Activated B cell treated with CpG ODN at 0.5 μM for 24 hours (primary cell): ENCODE data around the gene ZER1. TPM values are rescaled to one million over a fixed set of nuclear protein-coding genes. Genes with fewer than 3 reads are reported as not detected.
"Not testable (repeated sequence)": the region's sequence is repeated elsewhere in the genome, so short reads cannot be mapped to it uniquely, and the experiment has no call there.

ENCODE experiments used
- ATAC-seq: fragments of 200-7000 bp; cut with Tn5 transposase; one replicate; pipeline ENCODE4 v1.10.0; 2021; ENCODE audit warnings: low read depth, mild to moderate bottlenecking, moderate library complexity
- CTCF ChIA-PET: fragments of 350-600 bp; sonication (Branson Sonifier 250); formaldehyde crosslinking; loops from one replicate; lab custom pipeline; 2021; ENCODE audit warnings: antibody characterized with exemption; lab: Charles Lee
- POLR2A ChIA-PET: fragments of 350-600 bp; sonication (Branson Sonifier 250); formaldehyde crosslinking; loops from one replicate; lab custom pipeline; 2021; ENCODE audit warnings: antibody characterized with exemption; lab: Charles Lee
- DNase-seq: peaks from one replicate; pipeline ENCODE4 v3.0.0; 2022
- H3K27ac Mint-ChIP-seq: one replicate; pipeline ENCODE4 v1.8.0; 2020; ENCODE audit warnings: mixed read lengths
- H3K27me3 Mint-ChIP-seq: one replicate; pipeline ENCODE4 v1.8.0; 2021; ENCODE audit warnings: mixed read lengths
- H3K36me3 Mint-ChIP-seq: one replicate; pipeline ENCODE4 v1.8.0; 2021; ENCODE audit warnings: low read depth, mixed read lengths
- H3K4me1 Mint-ChIP-seq: one replicate; pipeline ENCODE4 v1.8.0; 2021; ENCODE audit warnings: mixed read lengths
- H3K4me3 Mint-ChIP-seq: one replicate; pipeline ENCODE4 v1.8.0; 2020; ENCODE audit warnings: mild to moderate bottlenecking, mixed read lengths
- H3K9me3 Mint-ChIP-seq: one replicate; pipeline ENCODE4 v1.8.0; 2020; ENCODE audit warnings: mixed read lengths
- intact Hi-C: fragments of 100-400 bp; cut with micrococcal nuclease; formaldehyde crosslinking; loops from one replicate; pipeline ENCODE4 v1.15.1; 2024
- total RNA-seq: library from RNA; stranded (reverse); gene quantifications from 2 replicates; pipeline ENCODE4 v1.2.3, GENCODE V29; 2022
- TF ChIP-seq, protein P1 (sequence below): fragments of 200-600 bp; IDR thresholded peaks from one replicate; pipeline ENCODE4 v1.8.0; 2022; ENCODE audit warnings: antibody characterized with exemption, mild to moderate bottlenecking

Gene ZER1
- total RNA-seq, 1 donor from 2014 or later = 26.0 TPM

DNA sequence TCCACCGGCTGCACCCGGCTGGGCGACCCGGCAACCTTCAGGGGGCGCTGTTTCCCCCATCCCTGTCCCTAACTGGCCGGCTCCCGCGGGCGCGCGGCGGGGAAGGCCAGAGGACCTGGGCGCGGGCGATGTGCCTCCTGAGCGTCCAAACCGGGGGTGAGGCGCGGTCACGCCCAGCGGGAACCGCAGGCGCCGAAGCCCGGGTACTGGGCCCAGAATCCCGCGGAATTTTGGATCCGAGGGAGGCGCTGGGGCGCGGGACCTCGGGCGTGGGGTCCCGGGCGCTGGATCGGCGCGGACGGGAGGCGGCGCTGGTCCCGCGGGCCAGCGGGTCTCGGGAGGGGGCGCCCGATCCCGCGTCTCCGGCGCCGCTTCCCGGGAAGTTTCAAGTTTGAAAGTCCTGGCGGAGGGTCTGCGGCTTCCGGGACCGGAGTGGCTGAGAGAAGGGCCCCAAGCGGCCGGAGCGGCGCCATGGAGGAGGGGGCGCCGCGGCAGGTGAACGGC lies 69.2 kb downstream of the ZER1 start, which contains the start of gene PKN3:
Gene PKN3, plus strand, starts transcription at position 59 of the 504 bp plus-strand sequence. Its CDS starts 413 bp downstream, at position 472.
- DNase-seq (peak; percentile 91), ATAC-seq (peak; percentile 85)
- peaks cover 3% of the 10 kb centered on the region for H3K36me3 Mint-ChIP-seq
- TF ChIP-seq, protein P1, sequence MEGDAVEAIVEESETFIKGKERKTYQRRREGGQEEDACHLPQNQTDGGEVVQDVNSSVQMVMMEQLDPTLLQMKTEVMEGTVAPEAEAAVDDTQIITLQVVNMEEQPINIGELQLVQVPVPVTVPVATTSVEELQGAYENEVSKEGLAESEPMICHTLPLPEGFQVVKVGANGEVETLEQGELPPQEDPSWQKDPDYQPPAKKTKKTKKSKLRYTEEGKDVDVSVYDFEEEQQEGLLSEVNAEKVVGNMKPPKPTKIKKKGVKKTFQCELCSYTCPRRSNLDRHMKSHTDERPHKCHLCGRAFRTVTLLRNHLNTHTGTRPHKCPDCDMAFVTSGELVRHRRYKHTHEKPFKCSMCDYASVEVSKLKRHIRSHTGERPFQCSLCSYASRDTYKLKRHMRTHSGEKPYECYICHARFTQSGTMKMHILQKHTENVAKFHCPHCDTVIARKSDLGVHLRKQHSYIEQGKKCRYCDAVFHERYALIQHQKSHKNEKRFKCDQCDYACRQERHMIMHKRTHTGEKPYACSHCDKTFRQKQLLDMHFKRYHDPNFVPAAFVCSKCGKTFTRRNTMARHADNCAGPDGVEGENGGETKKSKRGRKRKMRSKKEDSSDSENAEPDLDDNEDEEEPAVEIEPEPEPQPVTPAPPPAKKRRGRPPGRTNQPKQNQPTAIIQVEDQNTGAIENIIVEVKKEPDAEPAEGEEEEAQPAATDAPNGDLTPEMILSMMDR = peak; percentile 57
- peaks cover 13% of the 10 kb centered on the region for H3K4me1 Mint-ChIP-seq
- no peaks in the 10 kb centered on the region for H3K27me3 Mint-ChIP-seq
- ChIA-PET CTCF (interaction anchor here (0.6 to 1.6 kb wide), 12 partner anchors 9 to 226 kb away, joined by 3 to 7 read pairs (median 4); partner anchors contain the start of gene ENDOG), POLR2A (interaction anchor here (0.6 to 3.4 kb wide), 6 partner anchors 9 to 69 kb away, joined by 3 to 16 read pairs (median 5); partner anchors contain the start of genes SET and ZDHHC12)
- intact Hi-C loops = loop anchor here (1.0 to 10.0 kb wide), 7 partner anchors 13 to 242 kb away; partner anchors contain the start of genes DOLK, DYNC2I2, ENDOG and NUP188
- H3K4me3 Mint-ChIP-seq = peak within 1 kb of the TSS; percentile 85
- H3K9me3 Mint-ChIP-seq = no peaks in the 10 kb centered on the region
- H3K27ac Mint-ChIP-seq = peak within 1 kb of the TSS; percentile 24

- intact Hi-C loops = loop anchor here (5.0 to 10.0 kb wide), 2 partner anchors 116 to 243 kb away; partner anchors contain the start of genes DOLK, ENDOG and NUP188
- CTCF ChIA-PET = interaction anchor here (1.1 to 1.6 kb wide), 4 partner anchors 17 to 117 kb away, joined by 4 to 6 read pairs (median 5); partner anchors contain the start of gene ENDOG
- POLR2A ChIA-PET = interaction anchor here (1.3 to 3.4 kb wide), 3 partner anchors 11 to 23 kb away, joined by 5 to 16 read pairs (median 6); partner anchors contain the start of genes SET and ZDHHC12
- Mint-ChIP-seq H3K36me3 (peaks cover 13% of the 10 kb centered on the region), H3K4me1 (peaks cover 15% of the 10 kb centered on the region), H3K27me3 (no peaks in the 10 kb centered on the region), H3K9me3 (no peaks in the 10 kb centered on the region), H3K4me3 (peak overlapping the region; percentile 85), H3K27ac (no peak overlapping the region)
- TF ChIP-seq, protein P1 = no peak
- ATAC-seq (no peak), DNase-seq (no peak)
Measured at GRCh38 chr9:128701227-128701854, 70.4 kb downstream of the ZER1 start.

DNA sequence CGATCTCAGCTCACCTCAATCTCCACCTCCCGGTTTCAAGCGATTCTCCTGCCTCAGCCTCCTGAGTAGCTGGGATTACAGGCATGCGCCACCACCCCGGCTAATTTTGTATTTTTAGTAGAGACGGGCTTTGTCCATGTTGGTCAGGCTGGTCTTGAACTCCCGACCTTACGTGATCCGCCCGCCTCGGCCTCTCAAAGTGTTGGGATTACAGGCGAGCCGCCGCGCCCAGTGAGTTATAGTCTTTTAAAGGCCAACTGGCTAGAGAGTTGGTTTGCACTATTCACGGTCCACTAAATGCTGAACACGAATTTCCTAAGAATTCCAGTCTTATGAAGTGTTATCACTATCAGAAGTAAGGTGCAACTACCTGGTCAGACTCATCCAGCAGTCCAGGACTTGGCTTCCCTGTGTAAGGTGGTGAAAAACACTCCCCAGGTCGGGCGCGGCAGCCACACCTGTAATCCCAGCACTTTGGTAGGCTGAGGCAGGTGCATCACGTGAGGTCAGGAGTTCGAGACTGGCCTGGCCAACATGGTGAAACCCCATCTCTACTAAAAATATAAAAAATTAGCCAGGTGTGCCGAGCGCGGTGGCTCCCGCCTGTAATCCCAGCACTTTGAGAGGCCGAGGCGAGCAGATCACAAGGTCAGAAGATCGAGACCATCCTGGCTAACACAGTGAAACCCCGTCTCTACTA lies 72.5 kb downstream of the ZER1 start:
- H3K27ac Mint-ChIP-seq, H3K27me3 Mint-ChIP-seq, DNase-seq, H3K9me3 Mint-ChIP-seq, H3K4me3 Mint-ChIP-seq, ATAC-seq, intact Hi-C loops: not testable (repeated sequence)
- peaks cover 29% of the 10 kb centered on the region for H3K4me1 Mint-ChIP-seq
- H3K36me3 Mint-ChIP-seq = peaks cover 32% of the 10 kb centered on the region
- ChIA-PET POLR2A (interaction anchor here (1.8 to 3.4 kb wide), 2 partner anchors 9 to 25 kb away, joined by 6 to 16 read pairs; partner anchors contain the start of genes SET and ZDHHC12), CTCF (interaction anchor here (1.2 kb wide), 1 partner anchor 119 kb away, joined by 3 read pairs; the partner anchor contains the start of gene ENDOG)

- H3K9me3 Mint-ChIP-seq = no peaks in the 10 kb centered on the region
- H3K36me3 Mint-ChIP-seq = peaks cover 51% of the 10 kb centered on the region
- peaks cover 41% of the 10 kb centered on the region for H3K4me1 Mint-ChIP-seq
- H3K4me3 Mint-ChIP-seq = no peak overlapping the region
- H3K27me3 Mint-ChIP-seq = no peaks in the 10 kb centered on the region
- ATAC-seq (no peak), DNase-seq (no peak)
- CTCF ChIA-PET = interaction anchor here (0.8 kb wide), 1 partner anchor 12 kb away, joined by 4 read pairs; no protein-coding TSS in a partner anchor
- intact Hi-C loops = no loop called here
- POLR2A ChIA-PET = interaction anchor here (0.5 to 3.1 kb wide), 10 partner anchors 10 to 1105 kb away, joined by 3 to 16 read pairs (median 4); partner anchors contain the start of gene ZDHHC12
- TF ChIP-seq, protein P1 = no peak
- H3K27ac Mint-ChIP-seq = peak overlapping the region; percentile 12
Measured at GRCh38 chr9:128696923-128697707, 74.6 kb downstream of the ZER1 start.
